HEK293 (cell line): ENCODE measurements around the gene TNFRSF8.

Experiments
- CTCF ChIA-PET: fragments of 350-600 bp; formaldehyde crosslinking; extraction: SDS; loops from one replicate; lab custom pipeline; 2021; ENCODE audit warnings: antibody characterized with exemption; lab: Yijun Ruan, JAX
- POLR2A ChIA-PET: fragments of 300-600 bp; formaldehyde crosslinking; extraction: SDS; loops from one replicate; lab custom pipeline; 2020; ENCODE audit warnings: antibody characterized with exemption, inconsistent platforms; lab: Yijun Ruan, JAX
- H3K27ac ChIP-seq: fragments of 200-500 bp; sonication (Bioruptor generic); 2 replicates; pipeline ENCODE4 v1.5.1; 2014; ENCODE audit warnings: low read depth, low read length, control low read depth, inconsistent platforms; ENCODE audit errors: extremely low read depth
- H3K36me3 ChIP-seq, 2 experiments: fragments of 200-500 bp in 1 of 2; sonication (Bioruptor generic) in 1 of 2; 1 replicate in 1 of 2; 2 replicates in 1 of 2; pipeline ENCODE4 v1.5.1; 2014 to 2017; ENCODE audit warnings: inconsistent platforms in 2 of 2, low read length in 2 of 2; ENCODE audit not compliant: control insufficient read depth in 2 of 2, insufficient read depth in 1 of 2
- H3K4me1 ChIP-seq: fragments of 200-500 bp; sonication (Bioruptor generic); 2 replicates; pipeline ENCODE4 v1.5.1; 2014; ENCODE audit warnings: mild to moderate bottlenecking, low read length, inconsistent platforms; ENCODE audit not compliant: control insufficient read depth, insufficient read depth
- H3K4me3 ChIP-seq: 2 replicates; pipeline ENCODE4 v1.5.1; 2011; ENCODE audit warnings: low read depth, mild to moderate bottlenecking, control low read depth, low read length, moderate library complexity
- H3K9me3 ChIP-seq: fragments of 200-500 bp; sonication (Bioruptor generic); 2 replicates; pipeline ENCODE4 v1.5.1; 2014; ENCODE audit warnings: low read depth, low read length, inconsistent platforms; ENCODE audit not compliant: control insufficient read depth, insufficient read depth
- EGR2 ChIP-seq: fragments of 450-650 bp; formaldehyde crosslinking; IDR thresholded peaks from 2 replicates; pipeline ENCODE4 v1.5.1; 2016; ENCODE audit warnings: low read depth, missing biosample characterization, missing genetic modification characterization
- HOXD13 ChIP-seq: sonication (generic); formaldehyde crosslinking; IDR thresholded peaks from 2 replicates; pipeline ENCODE4 v1.8.0; 2022; ENCODE audit warnings: missing genetic modification reagents, borderline replicate concordance
- KLF9 ChIP-seq: fragments of 450-650 bp; formaldehyde crosslinking; IDR thresholded peaks from 2 replicates; pipeline ENCODE4 v1.5.1; 2016; ENCODE audit warnings: missing biosample characterization, missing genetic modification characterization, low read depth
- SCRT1 ChIP-seq: fragments of 450-650 bp; formaldehyde crosslinking; IDR thresholded peaks from 2 replicates; pipeline ENCODE4 v1.5.1; 2016; ENCODE audit warnings: missing biosample characterization, missing genetic modification characterization, borderline replicate concordance
- YY1 ChIP-seq: fragments of 450-650 bp; formaldehyde crosslinking; IDR thresholded peaks from 2 replicates; pipeline ENCODE4 v1.5.1; 2018; ENCODE audit warnings: missing biosample characterization, missing genetic modification characterization
- ZIC2 ChIP-seq: fragments of 450-650 bp; formaldehyde crosslinking; IDR thresholded peaks from 2 replicates; pipeline ENCODE4 v1.5.1; 2016; ENCODE audit warnings: missing biosample characterization, missing genetic modification characterization
- ZNF157 ChIP-seq: fragments of 450-650 bp; formaldehyde crosslinking; IDR thresholded peaks from 2 replicates; pipeline ENCODE4 v1.5.1; 2016; ENCODE audit warnings: missing biosample characterization, missing genetic modification characterization
- ZNF19 ChIP-seq: fragments of 450-650 bp; formaldehyde crosslinking; IDR thresholded peaks from 2 replicates; pipeline ENCODE4; 2016; ENCODE audit warnings: missing biosample characterization, missing genetic modification characterization, low read depth
- ZNF2 ChIP-seq: fragments of 450-650 bp; formaldehyde crosslinking; IDR thresholded peaks from 2 replicates; pipeline ENCODE4 v1.5.1; 2016; ENCODE audit warnings: missing biosample characterization, missing genetic modification characterization
- ZNF335 ChIP-seq: fragments of 450-650 bp; formaldehyde crosslinking; conservative IDR thresholded peaks from 2 replicates; pipeline ENCODE4 v1.5.1; 2016; ENCODE audit warnings: missing biosample characterization, missing genetic modification characterization
- ZNF37A ChIP-seq: fragments of 450-650 bp; IDR thresholded peaks from 2 replicates; pipeline ENCODE4 v1.5.1; 2018; ENCODE audit warnings: missing biosample characterization, missing genetic modification characterization
- ZNF544 ChIP-seq: fragments of 450-650 bp; formaldehyde crosslinking; IDR thresholded peaks from 2 replicates; pipeline ENCODE4 v1.5.0; 2017; ENCODE audit warnings: missing biosample characterization, missing genetic modification characterization
- ZNF610 ChIP-seq: fragments of 450-650 bp; formaldehyde crosslinking; IDR thresholded peaks from 2 replicates; pipeline ENCODE4 v1.5.1; 2016; ENCODE audit warnings: missing biosample characterization, missing genetic modification characterization, borderline replicate concordance
- ZNF664 ChIP-seq: fragments of 450-650 bp; formaldehyde crosslinking; IDR thresholded peaks from 2 replicates; pipeline ENCODE4 v1.5.1; 2016; ENCODE audit warnings: missing biosample characterization, missing genetic modification characterization
- ZNF792 ChIP-seq: fragments of 450-650 bp; formaldehyde crosslinking; IDR thresholded peaks from 2 replicates; pipeline ENCODE4 v1.5.1; 2016; ENCODE audit warnings: missing biosample characterization, missing genetic modification characterization
- TF ChIP-seq, protein P1 (sequence below): fragments of 450-650 bp; formaldehyde crosslinking; conservative IDR thresholded peaks from 2 replicates; pipeline ENCODE4 v1.5.1; 2016; ENCODE audit warnings: low read depth, missing biosample characterization, missing genetic modification characterization
- TF ChIP-seq, protein P2 (sequence below): fragments of 450-650 bp; formaldehyde crosslinking; IDR thresholded peaks from 2 replicates; pipeline ENCODE4 v1.5.1; 2017; ENCODE audit warnings: missing biosample characterization, missing genetic modification characterization
- TF ChIP-seq, protein P3 (sequence below): fragments of 450-650 bp; IDR thresholded peaks from 2 replicates; pipeline ENCODE4 v1.5.1; 2018; ENCODE audit warnings: missing biosample characterization, missing genetic modification characterization
- TF ChIP-seq, protein P4 (sequence below): fragments of 450-650 bp; formaldehyde crosslinking; IDR thresholded peaks from 2 replicates; pipeline ENCODE4 v1.5.1; 2016; ENCODE audit warnings: missing biosample characterization, missing genetic modification characterization, borderline replicate concordance
- TF ChIP-seq, protein P5 (sequence below): fragments of 450-650 bp; formaldehyde crosslinking; IDR thresholded peaks from 2 replicates; pipeline ENCODE4 v1.5.1; 2017; ENCODE audit warnings: missing biosample characterization, missing genetic modification characterization
- TF ChIP-seq, protein P6 (sequence below): fragments of 450-650 bp; formaldehyde crosslinking; IDR thresholded peaks from 2 replicates; pipeline ENCODE4 v1.5.1; 2016; ENCODE audit warnings: missing biosample characterization, missing genetic modification characterization, low read depth

The TNFRSF8 gene

DNA sequence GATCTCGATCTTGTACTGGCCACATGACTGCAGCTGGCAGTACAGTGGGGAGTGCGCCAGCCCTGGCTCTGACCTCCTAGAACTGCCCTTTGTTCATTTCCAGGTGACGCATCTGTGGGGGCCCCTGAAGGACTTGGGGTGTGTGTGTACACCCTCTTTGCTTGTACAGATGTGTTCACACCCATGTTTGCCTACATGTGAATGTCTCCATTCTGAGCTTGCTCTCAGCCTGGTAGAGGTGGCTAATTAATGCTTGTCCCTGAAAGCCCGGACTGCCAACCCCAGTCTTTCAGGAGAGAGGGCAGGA lies 123.5 kb downstream of the TNFRSF8 start (continued):
- TF ChIP-seq, protein P1, sequence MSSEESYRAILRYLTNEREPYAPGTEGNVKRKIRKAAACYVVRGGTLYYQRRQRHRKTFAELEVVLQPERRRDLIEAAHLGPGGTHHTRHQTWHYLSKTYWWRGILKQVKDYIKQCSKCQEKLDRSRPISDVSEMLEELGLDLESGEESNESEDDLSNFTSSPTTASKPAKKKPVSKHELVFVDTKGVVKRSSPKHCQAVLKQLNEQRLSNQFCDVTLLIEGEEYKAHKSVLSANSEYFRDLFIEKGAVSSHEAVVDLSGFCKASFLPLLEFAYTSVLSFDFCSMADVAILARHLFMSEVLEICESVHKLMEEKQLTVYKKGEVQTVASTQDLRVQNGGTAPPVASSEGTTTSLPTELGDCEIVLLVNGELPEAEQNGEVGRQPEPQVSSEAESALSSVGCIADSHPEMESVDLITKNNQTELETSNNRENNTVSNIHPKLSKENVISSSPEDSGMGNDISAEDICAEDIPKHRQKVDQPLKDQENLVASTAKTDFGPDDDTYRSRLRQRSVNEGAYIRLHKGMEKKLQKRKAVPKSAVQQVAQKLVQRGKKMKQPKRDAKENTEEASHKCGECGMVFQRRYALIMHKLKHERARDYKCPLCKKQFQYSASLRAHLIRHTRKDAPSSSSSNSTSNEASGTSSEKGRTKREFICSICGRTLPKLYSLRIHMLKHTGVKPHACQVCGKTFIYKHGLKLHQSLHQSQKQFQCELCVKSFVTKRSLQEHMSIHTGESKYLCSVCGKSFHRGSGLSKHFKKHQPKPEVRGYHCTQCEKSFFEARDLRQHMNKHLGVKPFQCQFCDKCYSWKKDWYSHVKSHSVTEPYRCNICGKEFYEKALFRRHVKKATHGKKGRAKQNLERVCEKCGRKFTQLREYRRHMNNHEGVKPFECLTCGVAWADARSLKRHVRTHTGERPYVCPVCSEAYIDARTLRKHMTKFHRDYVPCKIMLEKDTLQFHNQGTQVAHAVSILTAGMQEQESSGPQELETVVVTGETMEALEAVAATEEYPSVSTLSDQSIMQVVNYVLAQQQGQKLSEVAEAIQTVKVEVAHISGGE (tag by site-specific recombination): no peak
- TF ChIP-seq HOXD13 (CRISPR knock-in tag) (no peak), ZNF792 (tag by site-specific recombination) (no peak)
- TF ChIP-seq, protein P2, sequence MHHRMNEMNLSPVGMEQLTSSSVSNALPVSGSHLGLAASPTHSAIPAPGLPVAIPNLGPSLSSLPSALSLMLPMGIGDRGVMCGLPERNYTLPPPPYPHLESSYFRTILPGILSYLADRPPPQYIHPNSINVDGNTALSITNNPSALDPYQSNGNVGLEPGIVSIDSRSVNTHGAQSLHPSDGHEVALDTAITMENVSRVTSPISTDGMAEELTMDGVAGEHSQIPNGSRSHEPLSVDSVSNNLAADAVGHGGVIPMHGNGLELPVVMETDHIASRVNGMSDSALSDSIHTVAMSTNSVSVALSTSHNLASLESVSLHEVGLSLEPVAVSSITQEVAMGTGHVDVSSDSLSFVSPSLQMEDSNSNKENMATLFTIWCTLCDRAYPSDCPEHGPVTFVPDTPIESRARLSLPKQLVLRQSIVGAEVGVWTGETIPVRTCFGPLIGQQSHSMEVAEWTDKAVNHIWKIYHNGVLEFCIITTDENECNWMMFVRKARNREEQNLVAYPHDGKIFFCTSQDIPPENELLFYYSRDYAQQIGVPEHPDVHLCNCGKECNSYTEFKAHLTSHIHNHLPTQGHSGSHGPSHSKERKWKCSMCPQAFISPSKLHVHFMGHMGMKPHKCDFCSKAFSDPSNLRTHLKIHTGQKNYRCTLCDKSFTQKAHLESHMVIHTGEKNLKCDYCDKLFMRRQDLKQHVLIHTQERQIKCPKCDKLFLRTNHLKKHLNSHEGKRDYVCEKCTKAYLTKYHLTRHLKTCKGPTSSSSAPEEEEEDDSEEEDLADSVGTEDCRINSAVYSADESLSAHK (tag by site-specific recombination): no peak

DNA sequence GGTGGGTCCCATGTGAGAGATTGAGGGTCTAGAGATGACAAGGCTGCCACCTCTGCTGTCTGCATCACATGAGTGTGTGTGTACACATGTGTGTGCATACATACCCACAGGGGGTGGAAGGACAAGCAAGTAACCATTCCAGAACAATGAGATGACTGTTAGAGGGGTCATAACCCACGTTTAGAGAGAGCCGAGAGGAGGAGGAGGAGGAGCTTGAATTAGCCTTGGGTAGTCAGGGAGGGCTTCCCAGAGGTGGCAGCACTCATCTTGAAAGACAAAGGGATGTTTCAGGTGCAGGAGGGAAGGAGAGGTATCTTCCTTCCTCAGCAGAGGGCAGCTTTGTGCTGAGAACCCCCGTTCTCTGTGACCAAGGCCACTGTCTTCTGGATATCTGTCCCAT lies 125.0 kb downstream of the TNFRSF8 start:
- POLR2A ChIA-PET: no interaction called here
- TF ChIP-seq, protein P3, sequence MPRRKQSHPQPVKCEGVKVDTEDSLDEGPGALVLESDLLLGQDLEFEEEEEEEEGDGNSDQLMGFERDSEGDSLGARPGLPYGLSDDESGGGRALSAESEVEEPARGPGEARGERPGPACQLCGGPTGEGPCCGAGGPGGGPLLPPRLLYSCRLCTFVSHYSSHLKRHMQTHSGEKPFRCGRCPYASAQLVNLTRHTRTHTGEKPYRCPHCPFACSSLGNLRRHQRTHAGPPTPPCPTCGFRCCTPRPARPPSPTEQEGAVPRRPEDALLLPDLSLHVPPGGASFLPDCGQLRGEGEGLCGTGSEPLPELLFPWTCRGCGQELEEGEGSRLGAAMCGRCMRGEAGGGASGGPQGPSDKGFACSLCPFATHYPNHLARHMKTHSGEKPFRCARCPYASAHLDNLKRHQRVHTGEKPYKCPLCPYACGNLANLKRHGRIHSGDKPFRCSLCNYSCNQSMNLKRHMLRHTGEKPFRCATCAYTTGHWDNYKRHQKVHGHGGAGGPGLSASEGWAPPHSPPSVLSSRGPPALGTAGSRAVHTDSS: no peak
- TF ChIP-seq ZNF335 (no peak), ZNF37A (tag by site-specific recombination) (no peak), KLF9 (no peak), ZNF19 (tag by site-specific recombination) (no peak), ZIC2 (tag by site-specific recombination) (no peak), ZNF544 (tag by site-specific recombination) (no peak), ZNF610 (tag by site-specific recombination) (no peak), EGR2 (tag by site-specific recombination) (no peak), ZNF2 (tag by site-specific recombination) (no peak), YY1 (no peak), ZNF664 (tag by site-specific recombination) (no peak), SCRT1 (tag by site-specific recombination) (no peak), ZNF792 (tag by site-specific recombination) (no peak), ZNF157 (tag by site-specific recombination) (no peak)
- TF ChIP-seq, protein P4, sequence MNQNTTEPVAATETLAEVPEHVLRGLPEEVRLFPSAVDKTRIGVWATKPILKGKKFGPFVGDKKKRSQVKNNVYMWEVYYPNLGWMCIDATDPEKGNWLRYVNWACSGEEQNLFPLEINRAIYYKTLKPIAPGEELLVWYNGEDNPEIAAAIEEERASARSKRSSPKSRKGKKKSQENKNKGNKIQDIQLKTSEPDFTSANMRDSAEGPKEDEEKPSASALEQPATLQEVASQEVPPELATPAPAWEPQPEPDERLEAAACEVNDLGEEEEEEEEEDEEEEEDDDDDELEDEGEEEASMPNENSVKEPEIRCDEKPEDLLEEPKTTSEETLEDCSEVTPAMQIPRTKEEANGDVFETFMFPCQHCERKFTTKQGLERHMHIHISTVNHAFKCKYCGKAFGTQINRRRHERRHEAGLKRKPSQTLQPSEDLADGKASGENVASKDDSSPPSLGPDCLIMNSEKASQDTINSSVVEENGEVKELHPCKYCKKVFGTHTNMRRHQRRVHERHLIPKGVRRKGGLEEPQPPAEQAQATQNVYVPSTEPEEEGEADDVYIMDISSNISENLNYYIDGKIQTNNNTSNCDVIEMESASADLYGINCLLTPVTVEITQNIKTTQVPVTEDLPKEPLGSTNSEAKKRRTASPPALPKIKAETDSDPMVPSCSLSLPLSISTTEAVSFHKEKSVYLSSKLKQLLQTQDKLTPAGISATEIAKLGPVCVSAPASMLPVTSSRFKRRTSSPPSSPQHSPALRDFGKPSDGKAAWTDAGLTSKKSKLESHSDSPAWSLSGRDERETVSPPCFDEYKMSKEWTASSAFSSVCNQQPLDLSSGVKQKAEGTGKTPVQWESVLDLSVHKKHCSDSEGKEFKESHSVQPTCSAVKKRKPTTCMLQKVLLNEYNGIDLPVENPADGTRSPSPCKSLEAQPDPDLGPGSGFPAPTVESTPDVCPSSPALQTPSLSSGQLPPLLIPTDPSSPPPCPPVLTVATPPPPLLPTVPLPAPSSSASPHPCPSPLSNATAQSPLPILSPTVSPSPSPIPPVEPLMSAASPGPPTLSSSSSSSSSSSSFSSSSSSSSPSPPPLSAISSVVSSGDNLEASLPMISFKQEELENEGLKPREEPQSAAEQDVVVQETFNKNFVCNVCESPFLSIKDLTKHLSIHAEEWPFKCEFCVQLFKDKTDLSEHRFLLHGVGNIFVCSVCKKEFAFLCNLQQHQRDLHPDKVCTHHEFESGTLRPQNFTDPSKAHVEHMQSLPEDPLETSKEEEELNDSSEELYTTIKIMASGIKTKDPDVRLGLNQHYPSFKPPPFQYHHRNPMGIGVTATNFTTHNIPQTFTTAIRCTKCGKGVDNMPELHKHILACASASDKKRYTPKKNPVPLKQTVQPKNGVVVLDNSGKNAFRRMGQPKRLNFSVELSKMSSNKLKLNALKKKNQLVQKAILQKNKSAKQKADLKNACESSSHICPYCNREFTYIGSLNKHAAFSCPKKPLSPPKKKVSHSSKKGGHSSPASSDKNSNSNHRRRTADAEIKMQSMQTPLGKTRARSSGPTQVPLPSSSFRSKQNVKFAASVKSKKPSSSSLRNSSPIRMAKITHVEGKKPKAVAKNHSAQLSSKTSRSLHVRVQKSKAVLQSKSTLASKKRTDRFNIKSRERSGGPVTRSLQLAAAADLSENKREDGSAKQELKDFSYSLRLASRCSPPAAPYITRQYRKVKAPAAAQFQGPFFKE (tag by site-specific recombination): no peak
- TF ChIP-seq, protein P5, sequence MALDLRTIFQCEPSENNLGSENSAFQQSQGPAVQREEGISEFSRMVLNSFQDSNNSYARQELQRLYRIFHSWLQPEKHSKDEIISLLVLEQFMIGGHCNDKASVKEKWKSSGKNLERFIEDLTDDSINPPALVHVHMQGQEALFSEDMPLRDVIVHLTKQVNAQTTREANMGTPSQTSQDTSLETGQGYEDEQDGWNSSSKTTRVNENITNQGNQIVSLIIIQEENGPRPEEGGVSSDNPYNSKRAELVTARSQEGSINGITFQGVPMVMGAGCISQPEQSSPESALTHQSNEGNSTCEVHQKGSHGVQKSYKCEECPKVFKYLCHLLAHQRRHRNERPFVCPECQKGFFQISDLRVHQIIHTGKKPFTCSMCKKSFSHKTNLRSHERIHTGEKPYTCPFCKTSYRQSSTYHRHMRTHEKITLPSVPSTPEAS (tag by site-specific recombination): no peak
- TF ChIP-seq, protein P6, sequence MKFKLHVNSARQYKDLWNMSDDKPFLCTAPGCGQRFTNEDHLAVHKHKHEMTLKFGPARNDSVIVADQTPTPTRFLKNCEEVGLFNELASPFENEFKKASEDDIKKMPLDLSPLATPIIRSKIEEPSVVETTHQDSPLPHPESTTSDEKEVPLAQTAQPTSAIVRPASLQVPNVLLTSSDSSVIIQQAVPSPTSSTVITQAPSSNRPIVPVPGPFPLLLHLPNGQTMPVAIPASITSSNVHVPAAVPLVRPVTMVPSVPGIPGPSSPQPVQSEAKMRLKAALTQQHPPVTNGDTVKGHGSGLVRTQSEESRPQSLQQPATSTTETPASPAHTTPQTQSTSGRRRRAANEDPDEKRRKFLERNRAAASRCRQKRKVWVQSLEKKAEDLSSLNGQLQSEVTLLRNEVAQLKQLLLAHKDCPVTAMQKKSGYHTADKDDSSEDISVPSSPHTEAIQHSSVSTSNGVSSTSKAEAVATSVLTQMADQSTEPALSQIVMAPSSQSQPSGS (tag by site-specific recombination): no peak

More for the DNA sequence above, 125.0 kb downstream of the TNFRSF8 start:
- Histone ChIP-seq H3K9me3 (no peaks in the 10 kb centered on the region), H3K36me3 (no peaks in the 10 kb centered on the region), H3K4me3 (no peak overlapping the region), H3K4me1 (no peaks in the 10 kb centered on the region), H3K27ac (no peak overlapping the region)
- CTCF ChIA-PET: interaction anchor here (1.1 to 1.5 kb wide), 2 partner anchors 22 to 64 kb away, joined by 3 read pairs; no protein-coding TSS in a partner anchor
